Forelimb muscle (tissue), 1 donor: ENCODE measurements around the gene SYNE2. TPM values are rescaled to one million over a fixed set of nuclear protein-coding genes. Genes with fewer than 3 reads are reported as not detected.

Experiments used
- DNase-seq: peaks from one replicate; pipeline ENCODE4 v3.0.0-alpha.2; 2013; ENCODE audit warnings: low read depth
- polyA plus RNA-seq: library from polyadenylated mRNA; unstranded; fragments of 120-200 nt; gene quantifications from one replicate; pipeline ENCODE4 v1.2.1, GENCODE V29; 2013; ENCODE audit not compliant: insufficient read length

SYNE2 gene
- polyA plus RNA-seq, 1 donor = 53.5 TPM

DNA sequence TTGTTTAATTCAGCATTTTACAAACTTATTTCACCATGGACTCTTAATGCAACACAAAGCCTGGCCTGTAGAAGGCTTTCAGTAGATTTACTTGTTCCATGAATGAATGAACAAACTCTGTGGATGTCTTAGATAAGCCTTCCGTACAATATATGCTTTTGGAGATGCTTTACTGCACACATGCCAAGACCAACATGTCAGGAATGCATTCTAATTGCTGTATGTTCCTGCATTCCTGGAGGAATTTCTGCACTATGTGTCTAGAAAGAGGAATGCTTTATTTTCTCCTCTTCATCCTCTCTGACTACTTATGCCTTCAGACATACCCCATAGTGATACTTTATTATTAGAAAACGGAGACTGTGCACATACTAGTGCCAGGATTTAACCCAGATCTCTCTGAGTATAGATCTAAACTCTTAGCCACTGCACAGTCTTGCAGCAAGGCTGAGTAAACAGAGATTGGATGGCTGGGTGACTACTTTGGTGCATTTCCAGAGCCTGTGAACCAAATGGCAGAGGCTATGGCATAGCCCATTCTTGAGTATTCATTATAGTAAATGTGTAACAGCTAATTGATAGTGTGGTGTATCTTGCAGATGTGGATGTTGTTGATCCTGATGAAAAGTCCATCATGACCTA, 108.2 kb downstream of the SYNE2 start:
- DNase-seq = no peak

DNA sequence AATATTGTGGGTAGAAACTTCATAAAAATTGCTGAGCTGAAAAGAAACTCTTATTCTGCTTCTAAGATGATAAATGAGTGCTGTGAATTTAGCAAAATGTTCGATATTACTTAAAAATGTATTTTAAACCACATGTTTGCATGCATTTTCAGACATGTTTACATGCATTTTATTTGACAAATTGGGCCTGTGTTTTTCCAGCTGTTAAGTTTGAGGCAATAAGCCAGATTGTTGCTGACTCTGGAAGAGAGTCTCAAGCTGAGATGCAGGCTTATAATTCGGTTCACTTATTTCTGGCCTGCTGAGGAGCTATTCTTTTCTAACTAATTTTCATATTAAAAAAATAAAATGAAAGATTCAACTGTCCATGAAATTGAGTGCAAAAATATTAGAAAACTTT, 110.1 kb downstream of the SYNE2 start:
- DNase-seq = peak; percentile 38

- DNase-seq = no peak
Measured at GRCh38 chr14:63963439-63963838, 110.6 kb downstream of the SYNE2 start.

DNA sequence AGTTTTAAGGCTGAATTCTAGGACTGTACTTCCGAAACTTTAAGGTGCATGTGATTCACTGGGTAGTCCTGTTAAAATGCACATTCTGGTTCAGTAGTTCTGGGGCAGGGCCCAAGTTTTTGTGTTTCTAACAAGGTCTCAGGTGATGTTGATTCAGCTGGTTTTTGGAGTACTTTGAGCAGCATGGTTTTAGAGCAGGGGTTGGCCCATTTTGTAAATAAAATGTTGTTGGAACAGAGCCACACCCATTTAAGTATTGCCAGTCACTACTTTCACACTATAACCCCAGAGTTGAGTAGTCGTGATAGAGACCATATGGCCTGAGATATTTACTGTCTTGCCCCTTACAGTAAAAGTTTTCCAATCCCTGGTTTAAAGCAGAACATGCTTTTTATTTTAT, 111.3 kb downstream of the SYNE2 start:
- DNase-seq = no peak

GRCh38 chr14:63966407-63966806, 113.6 kb downstream of the SYNE2 start:
- DNase-seq = no peak

- no peak for DNase-seq
Measured at GRCh38 chr14:63972323-63972932, 119.6 kb downstream of the SYNE2 start.

- DNase-seq = no peak
Measured at GRCh38 chr14:63974176-63974575, 121.4 kb downstream of the SYNE2 start.

GRCh38 chr14:63981569-63981968, 128.8 kb downstream of the SYNE2 start:
- no peak for DNase-seq

GRCh38 chr14:63982156-63982555, 129.4 kb downstream of the SYNE2 start:
- no peak for DNase-seq

DNA sequence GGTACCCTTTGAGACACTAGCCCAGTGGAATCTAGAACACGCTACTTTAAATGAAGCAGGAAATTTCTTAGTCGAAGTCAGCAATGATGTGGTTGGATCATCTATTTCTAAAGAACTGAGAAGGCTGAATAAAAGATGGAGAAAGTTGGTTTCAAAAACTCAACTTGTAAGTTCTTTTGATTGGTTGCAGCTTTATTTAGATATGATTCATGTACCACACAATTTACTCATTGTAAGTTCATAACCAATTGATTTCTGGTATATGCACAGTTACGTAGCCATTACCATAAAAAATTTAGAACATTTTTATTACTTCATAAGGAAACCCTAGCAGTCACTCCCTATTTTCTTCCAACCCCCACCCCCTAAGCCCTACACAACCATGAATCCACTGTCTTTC, 129.8 kb downstream of the SYNE2 start:
- DNase-seq = no peak

GRCh38 chr14:63986789-63987533, 134.2 kb downstream of the SYNE2 start:
- no peak for DNase-seq

DNA sequence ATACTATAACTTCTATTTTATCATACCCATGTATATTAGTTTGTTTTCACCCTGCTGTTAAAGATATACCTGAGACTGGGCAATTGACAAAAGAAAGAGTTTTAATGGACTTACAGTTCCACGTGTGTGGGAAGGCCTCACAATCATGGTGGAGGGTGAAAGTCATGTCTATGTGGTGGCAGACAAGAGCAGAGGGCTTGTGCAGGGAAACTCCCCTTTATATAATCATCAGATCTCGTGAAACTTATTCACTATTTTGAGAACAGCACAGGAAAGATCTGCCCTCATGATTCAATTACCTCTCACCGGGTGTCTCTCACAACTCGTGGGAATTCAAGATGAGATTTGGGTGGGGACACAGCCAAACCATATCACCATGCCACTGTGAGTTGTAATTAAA, 135.8 kb downstream of the SYNE2 start:
- no peak for DNase-seq

- DNase-seq = no peak
Measured at GRCh38 chr14:63991833-63992232, 139.0 kb downstream of the SYNE2 start.

DNA sequence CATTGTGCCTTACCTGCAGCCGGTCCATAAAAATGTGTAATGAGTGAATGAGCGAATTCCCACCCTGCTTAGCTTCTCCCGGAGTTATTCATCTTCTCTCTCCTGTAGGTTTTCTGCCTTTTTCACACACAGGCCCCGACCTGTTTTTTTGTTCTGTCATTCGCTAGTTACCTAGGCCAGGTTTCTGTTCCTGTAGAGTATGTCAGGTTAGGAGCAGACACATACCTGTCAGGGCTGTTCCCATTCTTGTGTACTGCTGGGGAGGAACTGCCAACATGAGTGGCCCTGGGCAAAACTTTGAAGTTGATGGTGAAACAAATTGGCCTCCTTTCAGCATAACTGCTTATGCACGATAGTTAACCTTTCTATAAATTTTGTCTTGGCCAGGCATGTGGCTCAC, 140.1 kb downstream of the SYNE2 start:
- DNase-seq = no peak

- DNase-seq = no peak
Measured at GRCh38 chr14:63993992-63994391, 141.2 kb downstream of the SYNE2 start.

DNA sequence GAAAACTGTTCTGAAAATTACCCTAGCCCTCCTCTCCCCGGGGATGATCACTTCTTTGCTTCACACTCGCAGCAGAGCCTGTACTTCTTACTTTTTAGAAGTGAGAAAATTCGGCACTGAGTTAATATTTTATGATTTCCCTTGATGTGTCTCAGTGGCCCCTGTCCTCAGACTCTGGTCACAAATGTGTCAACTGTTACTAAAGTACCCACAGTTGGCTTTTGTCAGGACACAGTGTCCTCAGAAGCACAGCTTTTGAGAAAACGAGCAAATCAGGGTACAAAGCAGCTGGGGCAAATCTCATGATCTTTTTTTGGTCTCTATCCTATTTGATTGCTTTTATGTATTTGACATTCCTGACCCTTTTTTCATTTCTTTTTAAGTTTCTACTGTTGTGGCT, 142.5 kb downstream of the SYNE2 start:
- no peak for DNase-seq

DNA sequence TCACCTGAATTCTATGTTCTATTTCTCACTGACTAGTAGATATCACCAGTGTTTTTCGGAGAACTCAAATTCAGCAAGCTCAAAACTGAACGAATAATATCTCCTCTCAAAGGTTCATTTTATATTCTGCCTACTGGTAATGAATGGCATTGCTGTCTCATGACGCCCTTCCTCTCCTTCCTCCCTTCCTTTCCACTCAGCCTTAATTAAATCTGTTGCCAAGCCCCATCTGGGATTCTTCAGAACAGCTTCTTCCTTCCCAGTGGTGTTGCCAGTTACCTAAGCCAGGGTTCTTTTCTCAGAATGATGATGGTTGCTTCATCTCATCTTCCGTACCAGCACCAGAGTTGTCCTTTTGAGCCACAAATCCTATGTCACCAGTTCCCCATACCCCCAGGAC, 143.2 kb downstream of the SYNE2 start:
- no peak for DNase-seq

GRCh38 chr14:63996625-63997220, 143.9 kb downstream of the SYNE2 start:
- no peak for DNase-seq

DNA sequence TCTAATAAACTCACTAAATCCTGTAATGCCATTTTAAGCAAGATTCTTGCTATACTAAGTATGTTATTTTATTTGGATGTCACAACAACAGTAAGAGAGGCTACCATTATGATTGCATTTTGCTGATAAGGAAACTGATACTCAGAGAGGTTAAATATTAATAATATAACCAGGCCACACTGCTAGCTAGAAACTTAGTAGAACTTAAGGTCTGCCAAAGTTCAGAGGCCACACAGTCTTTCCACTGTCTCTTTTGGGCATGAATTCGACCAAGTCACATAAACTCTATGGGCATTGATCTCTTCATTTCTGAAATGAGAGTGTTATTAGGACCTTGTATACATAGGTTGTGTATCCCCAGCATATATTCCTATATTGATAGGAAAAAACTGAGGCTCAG, 147.9 kb downstream of the SYNE2 start:
- no peak for DNase-seq

DNA sequence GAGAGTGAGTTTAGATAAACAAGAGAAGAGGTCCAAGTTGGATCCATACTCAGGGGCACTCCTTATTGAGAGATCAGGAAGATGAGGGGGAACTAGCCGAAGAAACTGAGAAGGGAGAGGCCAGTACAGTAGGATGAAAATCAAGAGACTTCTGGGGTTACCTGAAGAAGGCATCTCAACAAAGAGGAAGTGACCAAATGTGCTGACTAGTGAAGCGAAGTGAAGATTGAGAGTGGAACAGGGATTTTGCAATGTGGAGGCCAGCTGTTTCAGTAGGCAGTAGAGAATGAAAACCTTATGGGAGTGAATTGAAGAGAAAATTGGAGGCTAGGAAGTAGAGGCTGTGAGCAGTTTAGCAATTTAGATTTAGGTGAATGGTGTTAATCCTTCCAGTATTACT, 153.0 kb downstream of the SYNE2 start:
- no peak for DNase-seq

DNA sequence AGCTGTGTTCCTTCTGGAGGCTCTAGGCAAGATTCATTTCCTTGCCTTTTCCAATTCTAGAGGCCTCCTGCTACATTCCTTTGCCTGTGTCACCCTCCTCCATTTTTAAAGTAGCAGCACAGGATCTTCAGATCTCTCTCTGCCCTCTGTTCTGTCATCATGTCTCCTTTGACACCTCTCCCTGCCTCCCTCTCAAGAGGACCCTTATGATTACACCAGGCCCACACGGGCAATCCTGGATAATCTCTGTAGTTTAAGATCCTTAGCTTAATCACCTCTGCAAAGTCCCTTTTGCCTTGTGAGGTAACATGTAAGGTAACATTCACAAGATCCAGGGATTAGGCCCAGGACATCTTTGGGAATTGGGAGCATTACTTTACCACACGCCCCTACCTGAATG, 155.2 kb downstream of the SYNE2 start:
- DNase-seq = no peak

GRCh38 chr14:64012003-64012402, 159.2 kb downstream of the SYNE2 start:
- DNase-seq = no peak

GRCh38 chr14:64012720-64013119, 159.9 kb downstream of the SYNE2 start:
- DNase-seq = no peak
